Measurements from ENCODE around the gene RUSF1. TPM values are rescaled to one million over a fixed set of nuclear protein-coding genes. Genes with fewer than 3 reads are reported as not detected.

RUSF1 gene
- total and polyA plus RNA-seq, 10 of the 15 experiments (the other 5 are each of a cell fraction or from before 2014, with no cell fraction given): 0.20 to 46.3 (median 29.7) TPM

GRCh38 chr16:31451681-31452351 is 56.4 kb downstream of the RUSF1 start:
- CTCF ChIA-PET: interaction anchor here (0.7 to 3.0 kb wide), 8 partner anchors 9 to 524 kb away, joined by 3 to 11 read pairs (median 3); partner anchors contain the start of genes KAT8 and ZNF843
- no peak overlapping the region for H2AFZ ChIP-seq (ENCODE audit: control insufficient read depth, low read depth, low read length)
- no peaks in the 10 kb centered on the region for H3K36me3 ChIP-seq (ENCODE audit: control insufficient read depth in 2 of 2, insufficient read depth in 2 of 2, low read length in 1 of 2)
- peaks cover 12% of the 10 kb centered on the region for H3K79me2 ChIP-seq (ENCODE audit: control insufficient read depth, insufficient read depth, low read length)
- FAIRE-seq: no peak
- TF ChIP-seq RUNX3 (IDR thresholded peaks at IDR 0.05; ENCODE audit: low read length) (no peak), RBBP5 (conservative IDR thresholded peaks at IDR 0.05) (no peak), BRCA1 (IDR thresholded peaks at IDR 0.05; ENCODE audit: low read depth, low read length) (no peak), E2F4 (IDR thresholded peaks at IDR 0.05; ENCODE audit: low read depth, low read length) (no peak), BCL3 (IDR thresholded peaks at IDR 0.05; ENCODE audit: borderline replicate concordance, insufficient read depth, low read depth, low read length, poor library complexity, severe bottlenecking) (no peak), RAD21 (IDR thresholded peaks at IDR 0.05; ENCODE audit: insufficient read depth, low read depth, low read length) (peak; percentile 20; the same call in 1 of the 2 replicates), POLR2AphosphoS5 (IDR thresholded peaks at IDR 0.05; ENCODE audit: low read length) (no peak), IKZF2 (IDR thresholded peaks at IDR 0.05) (0 out of 4 replicates have a peak, but pooled peaks of 1 of the 2 experiments have one; percentile 42), IKZF1 (conservative IDR thresholded peaks at IDR 0.05) (0 out of 2 replicates have a peak, but pooled peaks have one; percentile 14), STAT3 (IDR thresholded peaks at IDR 0.05; ENCODE audit: low read depth, low read length) (no peak), ZBED1 (IDR thresholded peaks at IDR 0.05; ENCODE audit: borderline replicate concordance) (no peak), EP300 (IDR thresholded peaks at IDR 0.05; ENCODE audit: borderline replicate concordance in 1 of 2, control insufficient read depth in 1 of 2, low read depth in 2 of 2, low read length in 2 of 2) (no peak)
- TF ChIP-seq, protein P1, sequence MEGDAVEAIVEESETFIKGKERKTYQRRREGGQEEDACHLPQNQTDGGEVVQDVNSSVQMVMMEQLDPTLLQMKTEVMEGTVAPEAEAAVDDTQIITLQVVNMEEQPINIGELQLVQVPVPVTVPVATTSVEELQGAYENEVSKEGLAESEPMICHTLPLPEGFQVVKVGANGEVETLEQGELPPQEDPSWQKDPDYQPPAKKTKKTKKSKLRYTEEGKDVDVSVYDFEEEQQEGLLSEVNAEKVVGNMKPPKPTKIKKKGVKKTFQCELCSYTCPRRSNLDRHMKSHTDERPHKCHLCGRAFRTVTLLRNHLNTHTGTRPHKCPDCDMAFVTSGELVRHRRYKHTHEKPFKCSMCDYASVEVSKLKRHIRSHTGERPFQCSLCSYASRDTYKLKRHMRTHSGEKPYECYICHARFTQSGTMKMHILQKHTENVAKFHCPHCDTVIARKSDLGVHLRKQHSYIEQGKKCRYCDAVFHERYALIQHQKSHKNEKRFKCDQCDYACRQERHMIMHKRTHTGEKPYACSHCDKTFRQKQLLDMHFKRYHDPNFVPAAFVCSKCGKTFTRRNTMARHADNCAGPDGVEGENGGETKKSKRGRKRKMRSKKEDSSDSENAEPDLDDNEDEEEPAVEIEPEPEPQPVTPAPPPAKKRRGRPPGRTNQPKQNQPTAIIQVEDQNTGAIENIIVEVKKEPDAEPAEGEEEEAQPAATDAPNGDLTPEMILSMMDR (IDR thresholded peaks at IDR 0.05 in 2 of 3, conservative IDR thresholded peaks at IDR 0.05 in 1 of 3; ENCODE audit: control insufficient read depth in 2 of 3, extremely low read depth in 1 of 3, insufficient read depth in 1 of 3, low read depth in 3 of 3, low read length in 3 of 3): peak; percentile 21 to 55 (median 48)
- TF ChIP-seq, protein P2, sequence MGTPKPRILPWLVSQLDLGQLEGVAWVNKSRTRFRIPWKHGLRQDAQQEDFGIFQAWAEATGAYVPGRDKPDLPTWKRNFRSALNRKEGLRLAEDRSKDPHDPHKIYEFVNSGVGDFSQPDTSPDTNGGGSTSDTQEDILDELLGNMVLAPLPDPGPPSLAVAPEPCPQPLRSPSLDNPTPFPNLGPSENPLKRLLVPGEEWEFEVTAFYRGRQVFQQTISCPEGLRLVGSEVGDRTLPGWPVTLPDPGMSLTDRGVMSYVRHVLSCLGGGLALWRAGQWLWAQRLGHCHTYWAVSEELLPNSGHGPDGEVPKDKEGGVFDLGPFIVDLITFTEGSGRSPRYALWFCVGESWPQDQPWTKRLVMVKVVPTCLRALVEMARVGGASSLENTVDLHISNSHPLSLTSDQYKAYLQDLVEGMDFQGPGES (IDR thresholded peaks at IDR 0.05): no peak
- WGBS (ENCODE audit: insufficient coverage, insufficient replicate concordance, low lambda C conversion rate, missing lambda C conversion rate): 74% methylated on average over 11 of the region's 11 CpGs
- POLR2A ChIA-PET: no interaction called here
- no TSS peak for BruUV-seq (replicated peaks)
- H3K4me3 ChIP-seq: no peak overlapping the region
- ATAC-seq: peak; percentile 84
- SMC1A ChIA-PET (ENCODE audit: uncharacterized antibody, unreplicated experiment): interaction anchor here (0.8 to 1.6 kb wide), 4 partner anchors 9 to 67 kb away, joined by 3 to 5 read pairs (median 4); no protein-coding TSS in a partner anchor
- no peak overlapping the region for H3K4me2 ChIP-seq (ENCODE audit: control insufficient read depth, insufficient read depth)
- H3K4me1 ChIP-seq (ENCODE audit: control insufficient read depth, insufficient read depth, low read length): peaks cover 8% of the 10 kb centered on the region
- RAD21 ChIA-PET (ENCODE audit: unreplicated experiment): interaction anchor here (1.2 kb wide), 1 partner anchor 415 kb away, joined by 3 read pairs; no protein-coding TSS in a partner anchor
- H3K9me3 ChIP-seq (replicated peaks; ENCODE audit: control insufficient read depth, insufficient read depth, low read length): no peaks in the 10 kb centered on the region
- no peak overlapping the region for H3K27ac ChIP-seq (ENCODE audit: control insufficient read depth, insufficient read depth)
- intact Hi-C loops (cut with micrococcal nuclease; ENCODE audit: unreplicated experiment) (no loop called here), in situ Hi-C loops (cut with MboI) (no loop called here)
- H3K9ac ChIP-seq (ENCODE audit: control insufficient read depth, insufficient read depth, low read length): no peak overlapping the region
- DNase-seq (ENCODE audit: low read depth, low spot score): no peak
- H3K27me3 ChIP-seq (replicated peaks in 1 of 2; ENCODE audit: control insufficient read depth in 2 of 2, insufficient read depth in 2 of 2, low read length in 1 of 2): no peaks in the 10 kb centered on the region
- H4K20me1 ChIP-seq (ENCODE audit: control insufficient read depth, insufficient read depth): peaks cover 5% of the 10 kb centered on the region; the same call in 1 of the 2 replicates

Measured in GM12878 (cell line).